ENCODE data around the gene MCC.

MCC gene

DNA sequence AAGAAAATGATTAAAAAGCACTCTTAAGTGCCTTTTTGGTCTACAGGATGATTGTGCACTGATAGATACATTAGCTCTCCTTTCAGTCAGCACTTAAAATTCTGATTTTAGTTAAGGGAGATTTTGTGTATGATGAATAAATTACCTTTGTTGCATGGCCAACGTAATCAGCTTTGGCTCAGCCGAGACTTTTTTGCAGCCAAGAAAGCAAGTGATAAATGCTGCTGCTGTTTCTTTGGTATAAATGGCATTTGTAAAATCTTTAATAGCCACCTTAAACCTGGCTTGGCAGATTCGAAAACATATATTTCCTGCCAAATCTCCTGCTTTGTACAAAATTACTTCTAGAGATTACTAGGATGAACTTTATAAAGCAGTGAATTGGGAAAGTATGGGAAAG, 364.0 kb downstream of the MCC start:
- in situ Hi-C loops (cut with MboI; ENCODE audit: low pct_unique_long_range_greater_than_20kb, low sequenced_read_pairs): no loop called here
- no peak for DNase-seq

DNA sequence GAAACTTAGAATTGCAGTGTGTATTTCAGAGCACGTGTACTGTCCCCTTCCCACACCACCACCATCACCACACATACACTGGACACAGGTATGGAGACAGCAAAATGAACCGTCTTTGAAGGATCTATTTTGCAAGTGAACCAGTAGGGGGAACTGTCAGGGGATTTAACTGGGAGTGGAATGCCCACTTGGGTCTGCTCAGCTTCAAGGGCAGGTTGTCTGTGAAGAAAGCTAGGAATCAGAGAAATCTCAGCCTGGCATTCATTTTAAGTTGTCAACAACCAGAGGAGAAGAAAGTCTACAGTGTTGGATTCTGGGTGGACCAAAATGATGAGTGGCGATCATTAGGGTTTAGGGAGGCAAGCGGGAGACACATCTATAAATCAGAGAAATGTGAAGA, 364.6 kb downstream of the MCC start:
- in situ Hi-C loops (cut with MboI; ENCODE audit: low pct_unique_long_range_greater_than_20kb, low sequenced_read_pairs): no loop called here
- DNase-seq: no peak

DNA sequence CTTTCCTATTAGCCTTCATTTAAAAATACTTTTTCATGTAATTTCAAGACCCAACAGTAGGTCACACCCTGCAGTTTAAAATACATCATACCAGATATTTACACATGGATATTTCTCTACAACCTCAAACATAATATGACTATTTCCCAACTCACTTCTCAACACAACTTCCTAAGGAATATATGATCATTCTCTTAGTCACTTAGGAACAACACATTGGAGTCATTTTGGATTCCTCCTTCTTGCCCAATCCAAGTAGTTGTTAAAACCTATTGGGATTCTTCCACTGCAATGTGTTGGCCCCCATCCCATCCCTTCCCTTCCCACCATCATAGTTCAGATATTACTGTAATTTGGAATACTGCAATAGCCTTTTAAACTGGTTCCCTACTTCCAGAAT, 366.2 kb downstream of the MCC start:
- no peak for DNase-seq
- in situ Hi-C loops (cut with MboI; ENCODE audit: low pct_unique_long_range_greater_than_20kb, low sequenced_read_pairs): no loop called here

DNA sequence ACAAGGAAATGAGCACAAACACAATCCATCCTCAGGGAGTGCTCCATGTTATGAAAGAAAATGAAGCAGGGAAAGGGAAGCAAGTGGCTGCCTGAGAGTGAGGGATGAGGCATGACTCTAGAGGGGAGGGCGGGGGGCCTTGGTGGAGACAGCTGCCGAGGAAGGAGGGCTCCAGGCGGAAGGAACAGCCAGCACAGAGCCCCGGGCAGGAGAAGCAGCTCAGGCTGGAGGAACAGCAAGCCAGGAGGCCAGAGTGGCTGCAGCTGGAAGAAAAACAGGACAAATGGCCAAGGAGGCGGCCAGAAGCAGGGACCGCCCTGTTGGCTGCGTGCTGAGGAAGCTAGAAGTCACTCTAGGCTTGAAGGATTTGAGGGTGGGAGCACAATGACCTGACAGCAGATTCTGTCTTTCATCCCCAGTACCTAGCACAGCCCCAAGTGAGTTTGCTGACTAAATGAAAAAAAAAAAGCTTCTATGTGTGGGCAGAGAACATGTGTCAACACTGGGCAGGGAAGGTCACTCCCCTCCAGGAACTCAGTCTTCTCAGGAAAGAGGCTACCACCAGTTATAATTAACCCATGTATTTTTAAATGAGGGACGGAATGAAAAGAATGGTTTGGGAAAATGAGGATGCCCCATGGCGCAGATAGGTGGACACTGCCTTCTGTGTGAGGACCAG, 368.9 kb downstream of the MCC start:
- no peak for DNase-seq
- in situ Hi-C loops (cut with MboI; ENCODE audit: low pct_unique_long_range_greater_than_20kb, low sequenced_read_pairs): no loop called here

DNA sequence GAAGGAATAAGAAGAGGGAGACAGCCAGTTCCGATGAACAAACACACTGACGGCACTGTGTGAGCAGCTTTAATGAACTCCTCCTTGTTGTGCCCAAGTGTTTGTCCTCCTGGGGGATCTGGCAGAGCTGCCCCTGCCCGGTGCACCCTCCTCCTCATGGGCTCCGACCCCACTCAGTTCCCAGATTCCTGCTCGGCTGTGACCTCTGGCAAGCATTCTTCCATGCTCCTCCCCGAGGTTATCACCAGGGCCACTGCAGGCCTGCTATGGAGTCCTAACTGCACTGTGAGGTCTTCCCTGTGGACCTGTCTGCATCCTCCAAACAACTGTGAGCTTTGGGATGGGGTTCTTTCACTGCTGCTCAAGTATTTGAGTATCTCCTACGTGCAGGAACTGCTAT, 369.5 kb downstream of the MCC start:
- no peak for DNase-seq
- in situ Hi-C loops (cut with MboI; ENCODE audit: low pct_unique_long_range_greater_than_20kb, low sequenced_read_pairs): no loop called here

GRCh38 chr5:113118298-113118697, 370.0 kb downstream of the MCC start:
- in situ Hi-C loops (cut with MboI; ENCODE audit: low pct_unique_long_range_greater_than_20kb, low sequenced_read_pairs): no loop called here
- no peak for DNase-seq

GRCh38 chr5:113117543-113118115, 370.6 kb downstream of the MCC start:
- DNase-seq: no peak
- in situ Hi-C loops (cut with MboI; ENCODE audit: low pct_unique_long_range_greater_than_20kb, low sequenced_read_pairs): no loop called here

DNA sequence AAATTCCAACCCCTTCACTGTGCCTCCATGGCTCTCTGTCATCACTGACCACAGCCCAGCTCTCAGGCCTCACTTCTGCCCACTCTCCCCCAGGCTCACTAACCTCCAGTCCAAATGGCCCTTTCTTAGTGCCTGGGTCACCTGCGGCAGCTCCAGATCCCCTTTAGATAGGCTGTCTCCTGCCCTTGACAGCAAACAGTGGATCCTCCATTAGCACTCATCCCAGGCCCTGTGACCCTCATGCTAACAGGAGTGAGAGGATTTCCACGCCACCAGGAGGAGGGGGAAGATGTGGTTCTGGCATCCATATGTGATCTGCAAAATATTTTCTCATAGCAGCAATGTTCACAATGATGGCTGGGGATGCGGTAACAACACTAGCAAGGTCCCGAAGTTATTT, 372.3 kb downstream of the MCC start:
- in situ Hi-C loops (cut with MboI; ENCODE audit: low pct_unique_long_range_greater_than_20kb, low sequenced_read_pairs): no loop called here
- DNase-seq: no peak

GRCh38 chr5:113115061-113115460, 373.2 kb downstream of the MCC start:
- DNase-seq: no peak
- in situ Hi-C loops (cut with MboI; ENCODE audit: low pct_unique_long_range_greater_than_20kb, low sequenced_read_pairs): no loop called here

- in situ Hi-C loops (cut with MboI; ENCODE audit: low pct_unique_long_range_greater_than_20kb, low sequenced_read_pairs): no loop called here
- no peak for DNase-seq
Observed at GRCh38 chr5:113114559-113114958, 373.7 kb downstream of the MCC start.

GRCh38 chr5:113112435-113112834, 375.8 kb downstream of the MCC start:
- DNase-seq: no peak
- in situ Hi-C loops (cut with MboI; ENCODE audit: low pct_unique_long_range_greater_than_20kb, low sequenced_read_pairs): no loop called here

- in situ Hi-C loops (cut with MboI; ENCODE audit: low pct_unique_long_range_greater_than_20kb, low sequenced_read_pairs): no loop called here
- no peak for DNase-seq
Observed at GRCh38 chr5:113110117-113110516, 378.1 kb downstream of the MCC start.

DNA sequence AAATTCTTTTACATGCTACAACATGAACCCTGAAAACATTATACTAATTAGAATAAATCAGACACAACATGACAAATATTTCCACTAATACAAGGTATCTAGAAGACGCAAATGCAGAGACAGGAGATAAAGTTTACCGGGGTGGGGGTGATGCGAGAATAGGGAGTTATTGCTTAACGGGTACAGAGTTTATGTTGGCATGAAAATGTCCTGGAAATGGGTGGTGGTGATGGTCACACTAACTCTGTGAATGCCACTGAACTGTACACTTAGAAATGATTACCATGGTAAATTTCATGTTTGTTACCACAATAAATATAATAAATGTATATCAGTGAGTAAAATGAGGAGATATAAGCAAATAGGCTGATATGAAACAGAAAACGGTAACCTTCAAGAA, 378.9 kb downstream of the MCC start:
- DNase-seq: no peak
- in situ Hi-C loops (cut with MboI; ENCODE audit: low pct_unique_long_range_greater_than_20kb, low sequenced_read_pairs): no loop called here

- DNase-seq: no peak
- in situ Hi-C loops (cut with MboI; ENCODE audit: low pct_unique_long_range_greater_than_20kb, low sequenced_read_pairs): no loop called here
Observed at GRCh38 chr5:113108485-113108884, 379.8 kb downstream of the MCC start.

DNA sequence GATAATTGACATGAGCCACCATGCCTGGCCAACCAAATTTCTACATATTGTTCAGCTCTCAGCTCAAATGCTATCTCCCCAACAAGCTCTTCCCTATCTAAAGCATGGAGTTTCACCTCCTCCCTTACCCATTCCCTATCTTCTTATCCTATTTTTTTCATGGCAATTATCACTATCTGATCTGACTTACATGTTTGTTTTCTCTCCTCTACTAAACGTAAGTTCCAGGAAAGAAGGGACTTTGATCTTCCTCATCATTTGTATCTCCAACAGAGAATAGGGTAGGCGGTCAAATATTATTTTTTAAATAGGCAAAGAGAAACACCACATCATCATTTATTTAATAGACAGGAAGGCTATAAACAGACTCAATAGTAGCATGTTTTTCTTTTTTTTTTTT, 381.4 kb downstream of the MCC start:
- in situ Hi-C loops (cut with MboI; ENCODE audit: low pct_unique_long_range_greater_than_20kb, low sequenced_read_pairs): no loop called here
- no peak for DNase-seq

- in situ Hi-C loops (cut with MboI; ENCODE audit: low pct_unique_long_range_greater_than_20kb, low sequenced_read_pairs): no loop called here
- no peak for DNase-seq
Observed at GRCh38 chr5:113105693-113106280, 382.5 kb downstream of the MCC start.

GRCh38 chr5:113103330-113103729, 384.9 kb downstream of the MCC start:
- in situ Hi-C loops (cut with MboI; ENCODE audit: low pct_unique_long_range_greater_than_20kb, low sequenced_read_pairs): no loop called here
- no peak for DNase-seq

GRCh38 chr5:113102121-113102531, 386.1 kb downstream of the MCC start:
- in situ Hi-C loops (cut with MboI; ENCODE audit: low pct_unique_long_range_greater_than_20kb, low sequenced_read_pairs): no loop called here
- DNase-seq: no peak

DNA sequence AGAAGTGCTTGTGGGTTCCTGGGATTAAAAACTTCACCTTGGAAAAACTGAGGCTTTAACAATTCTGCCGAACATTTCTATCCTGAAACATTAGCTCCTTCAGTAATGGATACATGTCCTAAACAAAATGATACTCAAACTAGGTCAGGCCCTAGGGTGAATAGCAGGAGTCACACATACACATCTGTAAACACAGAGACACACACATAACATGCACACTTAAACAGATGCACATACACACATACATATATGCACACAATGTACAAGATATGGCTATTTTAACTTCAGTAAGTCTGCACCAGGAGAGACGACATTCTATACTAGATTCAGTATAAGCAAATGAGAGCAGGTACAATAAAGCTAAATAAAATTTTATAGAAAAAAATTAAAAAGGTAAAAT, 387.3 kb downstream of the MCC start:
- in situ Hi-C loops (cut with MboI; ENCODE audit: low pct_unique_long_range_greater_than_20kb, low sequenced_read_pairs): no loop called here
- DNase-seq: no peak

DNA sequence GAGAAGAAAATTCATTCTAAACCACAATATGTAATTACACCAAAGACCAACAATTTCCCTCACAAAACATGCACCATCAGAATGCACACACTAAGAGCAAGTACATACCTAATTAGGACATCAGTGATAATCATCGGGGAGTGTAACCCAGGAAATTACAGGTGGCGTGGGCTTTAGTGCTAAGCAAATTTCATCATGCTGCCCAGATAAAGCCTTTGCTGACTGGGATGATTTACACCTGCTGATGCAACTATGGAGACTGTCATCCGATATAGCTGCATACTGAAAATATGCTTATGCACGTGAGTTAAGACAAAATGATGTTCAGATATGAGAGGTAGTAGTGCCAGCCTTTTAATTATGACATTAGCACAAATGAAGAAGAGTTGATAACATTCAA, 388.4 kb downstream of the MCC start:
- in situ Hi-C loops (cut with MboI; ENCODE audit: low pct_unique_long_range_greater_than_20kb, low sequenced_read_pairs): no loop called here

DNA sequence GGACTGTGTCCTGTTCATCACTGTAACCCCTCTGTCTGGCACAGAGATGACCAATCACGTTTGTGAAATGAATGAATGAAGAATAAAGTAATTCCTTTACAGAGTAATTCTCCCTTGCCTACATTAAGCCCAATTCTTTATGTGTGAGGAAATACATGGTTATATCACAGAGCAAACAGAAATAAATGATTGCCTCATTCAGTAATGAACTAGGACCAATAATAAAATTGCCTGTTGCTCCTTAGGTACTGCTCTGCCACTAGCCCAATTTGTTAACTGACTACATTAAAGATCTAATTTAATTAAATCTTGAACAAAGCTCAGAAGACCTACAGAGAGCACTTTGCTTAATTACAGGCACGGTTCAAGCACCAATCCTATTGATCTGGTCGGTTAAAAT, 389.9 kb downstream of the MCC start:
- in situ Hi-C loops (cut with MboI; ENCODE audit: low pct_unique_long_range_greater_than_20kb, low sequenced_read_pairs): no loop called here
- DNase-seq: no peak

More for the DNA sequence above, 388.4 kb downstream of the MCC start:
- no peak for DNase-seq
